GM18499 (cell line): ENCODE results near the gene HSP90AB1.
A peak's percentile ranks its signal among the peaks of the same experiment; 100 is the strongest.

Experiments
- ATAC-seq: cut with Tn5 transposase; IDR thresholded peaks from one replicate; pipeline ENCODE4 v1.9.1; 2021; ENCODE audit warnings: moderate number of reproducible peaks; ENCODE audit not compliant: insufficient read depth, unreplicated experiment

The HSP90AB1 gene

GRCh38 chr6:44234101-44235025 is 12.5 kb upstream of the HSP90AB1 start:
- ATAC-seq, result no peak

GRCh38 chr6:44235269-44235668 is 11.6 kb upstream of the HSP90AB1 start:
- ATAC-seq, result no peak

GRCh38 chr6:44235891-44236516 is 10.9 kb upstream of the HSP90AB1 start:
- ATAC-seq, result no peak

- ATAC-seq, result no peak
These were observed 9.7 kb upstream of the HSP90AB1 start for GRCh38 chr6:44237021-44237812.

GRCh38 chr6:44237813-44238433 is 9.0 kb upstream of the HSP90AB1 start:
- no peak for ATAC-seq

GRCh38 chr6:44238687-44239350 is 8.1 kb upstream of the HSP90AB1 start:
- no peak for ATAC-seq

- no peak for ATAC-seq
These were observed 3.6 kb upstream of the HSP90AB1 start for GRCh38 chr6:44243345-44243744.

GRCh38 chr6:44245391-44245911 is 1.4 kb upstream of the HSP90AB1 start:
- ATAC-seq, result no peak

GRCh38 chr6:44245912-44246662 is 814 bp upstream of the HSP90AB1 start:
- ATAC-seq, result peak; percentile 26

- ATAC-seq, result no peak
These were observed 719 bp downstream of the HSP90AB1 start for GRCh38 chr6:44247338-44248302.

GRCh38 chr6:44248579-44248978 is 1.7 kb downstream of the HSP90AB1 start:
- no peak for ATAC-seq

GRCh38 chr6:44249082-44249748 is 2.3 kb downstream of the HSP90AB1 start:
- no peak for ATAC-seq

GRCh38 chr6:44250067-44250717 is 3.3 kb downstream of the HSP90AB1 start:
- no peak for ATAC-seq

GRCh38 chr6:44250718-44251123 is 3.8 kb downstream of the HSP90AB1 start:
- no peak for ATAC-seq

- ATAC-seq, result no peak
These were observed 4.9 kb downstream of the HSP90AB1 start for GRCh38 chr6:44251576-44252524.
